Measurements from ENCODE around the gene RBPMS2.

The RBPMS2 gene

GRCh38 chr15:64781299-64781698, 5.9 kb upstream of the RBPMS2 start:
- no peak for DNase-seq

GRCh38 chr15:64780600-64781156, 5.3 kb upstream of the RBPMS2 start:
- DNase-seq = no peak

- no peak for DNase-seq
Measured at GRCh38 chr15:64779630-64780029, 4.2 kb upstream of the RBPMS2 start.

- DNase-seq = no peak
Measured at GRCh38 chr15:64779024-64779423, 3.6 kb upstream of the RBPMS2 start.

- DNase-seq = no peak
Measured at GRCh38 chr15:64776402-64776786, 1.0 kb upstream of the RBPMS2 start.

- DNase-seq = peak in 2 of 3 donors; percentile 28 to 57
Measured at GRCh38 chr15:64774629-64775493, 528 bp downstream of the RBPMS2 start.

- DNase-seq = no peak
Measured at GRCh38 chr15:64774037-64774628, 1.3 kb downstream of the RBPMS2 start.

GRCh38 chr15:64773606-64774005, 1.8 kb downstream of the RBPMS2 start:
- no peak for DNase-seq

- DNase-seq = no peak
Measured at GRCh38 chr15:64772964-64773363, 2.4 kb downstream of the RBPMS2 start.

GRCh38 chr15:64772488-64772887, 2.9 kb downstream of the RBPMS2 start:
- DNase-seq = no peak

GRCh38 chr15:64770626-64771025, 4.8 kb downstream of the RBPMS2 start:
- DNase-seq = no peak

- peak in 2 of 3 donors; percentile 27 to 29 for DNase-seq
Measured at GRCh38 chr15:64767203-64767602, 8.2 kb downstream of the RBPMS2 start.

GRCh38 chr15:64766058-64766457, 9.3 kb downstream of the RBPMS2 start:
- no peak for DNase-seq

GRCh38 chr15:64763874-64764273, 11.5 kb downstream of the RBPMS2 start:
- no peak for DNase-seq

- DNase-seq = no peak
Measured at GRCh38 chr15:64763462-64763861, 11.9 kb downstream of the RBPMS2 start.

GRCh38 chr15:64763021-64763420, 12.4 kb downstream of the RBPMS2 start:
- DNase-seq = no peak

- DNase-seq = no peak
Measured at GRCh38 chr15:64762546-64762945, 12.8 kb downstream of the RBPMS2 start.

GRCh38 chr15:64761156-64761555, 14.2 kb downstream of the RBPMS2 start:
- no peak for DNase-seq

GRCh38 chr15:64760056-64760455, 15.3 kb downstream of the RBPMS2 start:
- no peak for DNase-seq

GRCh38 chr15:64755427-64755940, 19.9 kb downstream of the RBPMS2 start:
- peak; percentile 17 to 37 (median 26) for DNase-seq

GRCh38 chr15:64754663-64755426, 20.5 kb downstream of the RBPMS2 start:
- no peak for DNase-seq

GRCh38 chr15:64753480-64754185, 21.8 kb downstream of the RBPMS2 start:
- peak in 2 of 3 donors; percentile 15 to 18 for DNase-seq

Data from suppressor macrophage treated with lipopolysaccharide for 1 hour (primary cell).